GM21390 (cell line): ENCODE data around the gene C1orf198.

Experiments used
- ATAC-seq: cut with Tn5 transposase; IDR thresholded peaks from one replicate; pipeline ENCODE4 v1.9.1; 2021; ENCODE audit not compliant: unreplicated experiment

C1orf198 gene

DNA sequence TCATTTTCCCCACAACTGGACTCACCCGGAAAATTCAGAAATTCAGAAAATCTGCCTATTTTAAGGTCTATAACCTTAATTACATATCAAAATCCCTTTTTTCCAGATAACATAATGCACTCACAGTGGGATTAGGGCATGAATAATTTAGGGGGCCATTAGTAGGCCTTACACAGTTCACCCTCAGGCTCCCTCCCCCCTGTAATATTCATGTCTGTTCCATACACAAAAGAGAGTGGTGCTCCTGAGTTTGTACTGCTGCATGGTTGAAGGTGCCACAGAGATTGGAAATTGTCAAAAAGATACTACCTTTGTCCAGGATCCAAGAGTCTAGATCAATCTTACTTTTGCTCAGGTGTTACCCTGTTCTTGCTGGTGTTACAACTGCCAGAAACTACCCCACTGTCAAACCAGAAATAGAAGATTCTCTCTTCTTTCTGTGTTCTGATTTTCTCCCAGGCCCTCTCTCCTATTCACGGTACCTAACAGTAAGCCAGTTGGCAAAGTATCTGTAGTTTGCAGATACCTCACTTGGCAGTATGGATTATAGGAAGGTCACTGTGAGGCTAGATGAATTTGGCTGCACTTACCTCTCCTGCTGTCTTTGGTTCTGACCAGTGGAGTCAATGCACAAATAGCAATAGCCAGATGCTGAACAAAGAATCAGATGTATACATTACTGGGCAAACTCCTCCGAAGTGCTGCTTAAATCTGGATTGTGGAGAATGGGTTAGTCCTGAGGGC lies 53.2 kb downstream of the C1orf198 start:
- ATAC-seq: no peak

DNA sequence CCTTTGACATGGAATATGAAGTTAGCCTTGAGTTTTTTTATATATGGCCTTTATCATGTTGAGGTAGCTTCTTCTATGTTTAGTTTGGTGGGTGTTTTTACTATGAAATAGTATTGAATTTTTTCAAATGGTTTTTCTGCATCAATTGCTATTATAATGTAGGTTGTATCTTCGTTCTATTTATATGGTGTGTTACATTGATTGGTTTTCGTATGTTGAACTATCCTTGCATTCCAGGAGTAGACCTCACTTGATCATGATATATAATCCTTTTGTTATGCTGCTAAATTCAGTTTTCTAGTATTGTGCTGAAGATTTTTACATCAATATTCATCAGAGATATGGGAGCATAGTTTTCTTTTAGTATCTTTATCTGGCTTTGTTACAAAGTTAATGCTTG lies 55.8 kb downstream of the C1orf198 start:
- ATAC-seq: no peak

DNA sequence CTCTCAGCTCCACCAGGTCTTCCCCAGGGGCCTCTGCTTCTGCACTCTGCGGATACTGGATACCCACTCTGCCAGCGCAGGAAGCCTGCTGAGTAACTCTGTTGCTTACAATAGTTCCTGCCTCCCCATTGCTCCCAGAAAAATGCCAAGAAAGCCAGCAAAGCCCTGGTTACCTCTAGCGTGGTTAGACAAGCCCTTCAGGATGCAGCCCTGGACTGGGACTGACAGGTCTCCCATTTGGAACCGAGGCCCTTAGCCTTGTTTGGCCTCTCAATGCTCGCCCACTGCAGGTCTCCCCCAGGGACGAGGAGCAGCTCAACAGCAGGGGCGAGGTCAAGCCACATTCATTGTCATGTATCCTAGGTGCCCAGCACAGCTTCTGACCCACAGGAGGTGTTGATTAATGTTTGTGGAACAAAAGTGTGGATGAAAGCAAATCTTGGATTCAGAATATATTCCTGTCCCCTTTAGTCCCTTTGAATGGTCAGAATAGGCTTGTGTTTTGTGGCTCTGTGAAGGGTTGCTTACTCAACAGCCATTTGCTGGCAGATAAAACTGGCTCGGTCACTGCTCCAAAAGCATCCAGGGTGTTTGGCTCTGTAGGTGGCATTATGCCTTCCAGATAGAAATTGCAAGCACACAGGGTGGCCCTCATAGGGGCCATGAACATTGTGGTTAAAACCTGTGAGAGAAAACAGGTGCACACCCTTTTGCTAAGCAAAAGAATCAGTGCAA lies 58.9 kb downstream of the C1orf198 start:
- no peak for ATAC-seq

DNA sequence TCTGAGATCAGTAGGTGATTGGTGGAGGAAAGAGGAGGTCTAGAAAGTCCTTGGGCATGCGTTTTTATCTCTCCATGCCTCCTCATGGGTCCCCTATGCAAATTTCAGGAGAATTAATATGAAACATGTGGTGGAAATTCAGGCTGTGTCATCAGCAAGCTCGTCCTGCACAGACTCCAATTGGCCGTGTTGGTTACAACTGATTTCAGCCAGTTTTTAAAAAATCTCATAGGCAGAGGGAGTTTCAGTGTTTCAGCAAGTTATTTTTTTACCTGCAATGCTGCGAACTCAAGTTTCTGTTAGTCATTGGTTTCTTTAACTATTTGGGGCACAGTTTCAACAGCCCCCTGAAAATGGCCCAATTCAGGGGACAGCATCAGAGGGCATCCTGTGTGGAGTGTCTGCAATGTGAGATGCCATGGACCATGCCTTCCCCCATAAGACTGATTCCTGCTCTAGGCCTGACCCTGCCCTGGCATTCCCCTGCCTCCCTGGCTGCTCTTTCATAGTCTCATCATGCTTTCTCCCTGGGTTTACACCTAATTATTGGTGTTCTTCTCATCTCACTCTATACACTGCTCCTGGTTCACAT lies 59.9 kb downstream of the C1orf198 start:
- no peak for ATAC-seq

DNA sequence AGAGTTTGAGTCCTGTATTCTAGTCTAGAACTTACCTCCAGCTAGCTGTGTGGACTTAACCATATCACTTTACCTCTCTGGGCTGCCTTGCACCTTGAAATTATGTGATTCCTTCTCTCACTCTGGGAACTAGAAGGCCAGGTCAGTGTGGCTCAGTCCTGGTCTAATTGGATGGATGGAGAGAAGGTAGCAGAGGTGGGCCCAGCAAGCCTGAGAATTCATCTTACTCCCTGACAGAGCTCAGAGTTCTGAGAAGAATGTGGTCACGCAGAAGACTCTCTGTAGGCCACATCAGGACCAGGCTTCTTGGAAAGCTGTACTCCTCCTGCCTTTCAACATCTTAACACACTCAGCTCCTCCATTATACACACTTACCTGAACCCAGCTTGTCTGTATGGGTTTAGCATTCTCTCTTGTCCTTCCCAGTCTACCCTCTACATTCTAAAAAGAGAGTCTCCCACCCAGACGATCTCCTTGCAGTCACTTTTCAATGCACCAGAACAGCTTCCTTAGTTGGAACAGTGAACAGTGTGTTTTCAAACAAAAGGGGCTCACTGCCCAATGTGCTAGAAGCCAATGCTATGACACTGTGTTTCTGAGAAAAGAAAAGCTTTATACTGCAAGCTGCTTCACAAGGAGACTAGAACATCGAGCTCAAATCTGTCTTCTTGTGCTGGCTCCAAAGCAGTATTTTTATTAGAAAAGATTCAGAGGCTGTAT lies 60.6 kb downstream of the C1orf198 start:
- no peak for ATAC-seq

DNA sequence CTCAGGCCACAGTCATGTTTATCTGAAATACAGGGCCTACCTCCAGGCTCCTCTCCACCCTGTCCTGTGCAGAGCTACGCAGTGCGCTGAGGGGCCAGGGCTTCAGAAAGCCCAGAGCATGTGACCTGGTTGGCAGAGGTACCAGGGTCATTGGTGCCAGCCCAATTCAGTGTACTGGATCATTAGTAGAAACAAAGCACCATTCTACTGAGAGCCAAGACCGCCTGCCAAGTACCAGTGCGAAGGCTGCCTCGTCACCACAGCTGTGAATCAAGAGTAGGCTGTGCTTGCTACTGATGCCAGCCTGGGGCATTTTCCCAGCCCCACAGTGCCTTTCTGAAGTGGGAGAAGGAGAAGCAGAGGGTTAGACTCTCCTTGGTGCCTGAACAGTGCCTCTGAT lies 61.3 kb downstream of the C1orf198 start:
- ATAC-seq: no peak

DNA sequence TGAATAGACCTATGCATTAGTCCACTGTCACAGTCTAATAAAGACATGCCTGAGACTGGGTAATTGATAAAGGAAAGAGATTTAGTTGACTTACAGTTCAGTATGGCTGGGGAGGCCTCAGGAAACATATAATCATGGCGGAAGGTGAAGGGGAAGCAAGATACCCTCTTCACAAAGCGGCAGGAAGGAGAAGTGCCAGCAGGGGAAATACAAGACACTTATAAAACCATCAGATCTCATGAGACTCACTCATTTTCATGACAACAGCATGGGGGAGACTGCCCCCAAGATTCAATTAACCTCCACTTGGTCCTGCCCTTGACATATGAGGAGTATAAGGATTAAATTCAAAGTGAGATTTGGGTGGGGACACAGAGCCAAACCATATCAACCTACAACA lies 61.8 kb downstream of the C1orf198 start:
- no peak for ATAC-seq

- no peak for ATAC-seq
Measured at GRCh38 chr1:230804396-230804795, 63.9 kb downstream of the C1orf198 start.

- no peak for ATAC-seq
Measured at GRCh38 chr1:230800891-230801840, 67.2 kb downstream of the C1orf198 start.

DNA sequence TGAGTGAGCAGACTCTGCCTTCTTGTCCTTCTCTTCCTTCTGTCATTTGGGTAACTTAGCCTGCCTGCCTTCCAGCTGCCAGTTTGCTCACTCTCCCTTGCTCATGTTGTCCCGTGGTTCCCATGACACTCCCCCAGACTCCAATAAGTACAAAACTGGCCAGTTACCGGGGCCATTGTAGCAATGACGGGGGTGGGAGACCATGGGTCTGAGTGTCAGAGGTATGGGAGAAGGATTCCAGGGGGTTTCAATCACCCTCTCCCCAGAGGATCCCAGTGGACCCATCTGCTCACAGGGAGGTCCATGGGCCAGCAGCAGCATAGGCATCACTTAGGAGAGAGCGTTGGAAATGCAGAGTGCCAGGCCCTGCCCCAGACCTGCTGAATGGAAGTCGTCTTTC lies 69.8 kb downstream of the C1orf198 start:
- ATAC-seq: no peak

DNA sequence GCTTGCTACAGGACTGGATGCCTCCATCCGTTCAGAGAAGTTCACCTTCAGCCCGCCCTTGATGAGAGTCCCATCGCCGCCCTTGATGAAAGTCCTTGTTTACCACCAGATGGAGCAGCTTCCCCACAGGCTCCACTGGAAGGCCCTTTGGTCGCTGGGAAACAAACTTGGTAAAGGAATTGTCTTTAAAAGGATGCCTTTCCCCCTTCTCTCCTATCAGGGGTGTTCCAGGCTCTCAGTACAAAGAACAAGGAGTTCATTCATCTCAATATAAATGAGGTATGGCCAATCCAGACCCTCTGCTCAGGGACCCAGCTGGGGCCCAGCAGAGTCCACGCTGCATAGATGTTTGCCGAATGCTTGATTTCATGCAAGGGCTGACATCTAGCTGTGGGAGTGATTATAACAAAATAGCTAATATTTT lies 70.4 kb downstream of the C1orf198 start:
- ATAC-seq: no peak

- no peak for ATAC-seq
Measured at GRCh38 chr1:230797376-230797920, 70.9 kb downstream of the C1orf198 start.

DNA sequence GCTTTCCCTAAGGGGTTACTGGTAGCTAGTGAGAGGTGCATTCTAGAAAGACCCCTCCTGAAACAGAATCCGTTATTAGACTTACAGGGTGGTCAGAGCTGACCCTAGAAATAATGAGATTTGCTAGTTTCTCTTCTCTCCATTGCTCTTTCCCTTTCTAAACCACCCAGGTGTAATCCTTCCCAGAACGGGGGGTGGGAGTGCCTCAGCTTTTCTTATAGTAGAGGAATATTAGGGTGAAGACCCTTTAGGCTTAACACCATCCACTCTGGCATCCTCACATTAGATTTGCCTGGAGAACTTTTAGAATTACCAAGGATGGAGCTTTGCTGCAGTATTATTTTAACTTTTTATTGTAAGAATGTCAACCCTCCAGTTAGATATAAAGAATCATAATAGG lies 71.7 kb downstream of the C1orf198 start:
- ATAC-seq: no peak

DNA sequence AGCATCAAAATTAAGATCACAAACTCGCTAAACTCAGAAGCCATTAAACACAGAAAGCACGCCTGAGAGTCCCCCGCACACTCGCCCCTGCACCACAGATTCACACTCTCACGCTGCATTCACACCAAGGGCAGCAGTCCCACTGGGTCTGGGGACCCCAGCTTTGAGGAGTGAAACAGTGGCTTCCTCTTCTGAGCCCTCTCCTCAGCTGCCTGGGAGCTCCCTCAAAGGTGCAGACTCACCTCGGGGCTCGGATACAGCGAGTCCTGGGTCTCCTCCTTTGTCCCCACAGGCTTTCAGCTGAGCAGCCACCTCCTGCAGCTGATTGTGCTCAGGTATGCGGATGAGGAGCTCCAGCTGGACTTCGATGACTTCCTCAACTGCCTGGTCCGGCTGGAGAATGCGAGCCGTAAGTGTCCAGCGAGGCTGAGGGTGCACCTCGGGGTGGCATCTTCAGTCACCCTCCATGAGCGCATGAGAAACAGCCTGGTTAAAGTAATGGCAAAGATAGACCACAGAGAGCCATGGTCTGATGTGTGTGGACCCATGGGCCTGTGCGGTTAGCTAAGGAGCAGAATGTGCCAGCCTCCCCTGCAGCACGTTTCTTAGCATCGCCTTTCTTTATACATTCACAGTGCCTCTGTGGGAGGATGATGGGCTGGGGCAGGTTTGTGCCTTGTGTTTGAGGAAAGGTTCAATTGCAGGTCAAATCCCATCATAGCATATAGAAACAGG lies 73.3 kb downstream of the C1orf198 start:
- no peak for ATAC-seq

DNA sequence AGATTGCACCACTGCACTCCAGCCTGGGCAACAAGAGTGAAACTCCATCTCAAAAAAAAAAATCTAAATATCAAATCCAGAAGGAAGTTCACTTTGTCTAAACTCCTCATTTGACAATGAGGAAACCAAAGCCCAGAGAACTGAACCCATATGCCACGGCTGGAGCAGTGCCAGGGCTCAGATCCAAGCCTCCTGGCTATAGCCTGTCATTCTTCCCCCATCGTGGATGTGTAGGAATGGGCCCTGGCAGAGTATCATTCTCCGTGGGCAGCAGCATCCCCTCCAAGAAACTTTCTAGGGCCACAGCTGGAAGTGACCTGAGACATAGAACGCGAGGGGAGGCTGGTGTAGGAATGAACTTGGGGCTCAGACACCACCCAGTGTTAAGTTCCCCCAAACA lies 73.9 kb downstream of the C1orf198 start:
- no peak for ATAC-seq

- no peak for ATAC-seq
Measured at GRCh38 chr1:230793463-230793745, 74.9 kb downstream of the C1orf198 start.

DNA sequence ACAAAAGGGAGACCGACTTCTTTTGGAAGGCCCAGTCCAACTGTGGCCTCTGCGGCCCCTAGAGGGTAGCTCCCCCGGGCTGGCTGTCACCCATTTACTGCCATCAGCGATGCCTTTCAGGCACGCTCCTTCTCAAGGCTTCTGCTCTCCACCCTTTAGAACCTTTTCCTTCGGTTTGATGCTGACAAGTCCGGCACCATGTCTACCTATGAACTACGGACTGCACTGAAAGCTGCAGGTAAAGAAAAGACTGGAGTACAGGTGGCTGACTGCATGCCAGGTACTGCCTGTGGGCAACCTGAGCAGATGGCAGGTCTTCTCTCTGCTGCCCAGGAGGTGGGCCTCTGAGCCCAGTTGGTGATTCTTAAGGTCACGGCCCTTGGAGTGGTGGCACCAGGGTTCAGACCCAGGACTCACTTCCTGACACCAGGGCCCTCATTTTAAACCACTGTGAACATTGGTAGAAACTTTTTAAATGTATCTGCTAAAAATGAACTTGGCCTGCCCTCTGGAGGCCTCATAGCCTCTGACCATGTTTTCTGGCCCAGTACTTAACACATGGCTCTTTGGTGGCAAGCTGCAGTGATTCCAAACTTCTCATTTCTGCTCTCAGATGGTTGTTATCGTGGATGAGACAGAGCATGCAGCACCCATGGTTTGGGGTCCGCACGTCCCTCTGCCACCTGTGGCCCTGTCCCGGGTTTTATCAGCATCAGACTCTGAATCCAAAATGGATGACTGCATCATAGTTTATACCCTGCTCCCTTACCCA lies 75.4 kb downstream of the C1orf198 start:
- no peak for ATAC-seq

GRCh38 chr1:230791986-230792564 lies 76.2 kb downstream of the C1orf198 start:
- ATAC-seq: no peak

DNA sequence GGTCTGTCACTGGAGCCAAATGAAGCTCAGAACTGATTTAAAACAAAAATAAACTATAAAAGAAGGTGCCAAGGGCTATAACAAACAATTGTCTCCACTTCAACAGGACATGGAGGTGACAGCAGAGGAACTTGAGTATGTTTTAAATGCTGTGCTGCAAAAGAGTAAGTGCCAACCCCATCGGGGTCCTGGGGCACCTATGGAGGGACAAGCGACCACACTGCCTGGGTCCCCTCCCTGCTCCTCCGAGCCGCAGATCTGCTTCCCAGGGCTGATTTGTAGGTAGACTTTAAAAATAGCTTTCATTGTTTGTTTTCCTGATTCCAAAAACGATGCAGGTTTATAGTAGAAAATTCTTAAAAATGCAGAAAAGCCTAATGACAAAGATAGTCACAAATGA lies 78.3 kb downstream of the C1orf198 start:
- ATAC-seq: no peak
